ENCODE measurements around the gene RAB11FIP4.

GRCh38 chr17:31587462-31587861, 196.0 kb downstream of the RAB11FIP4 start:
- no peak for TF ChIP-seq TEAD4 (IDR thresholded peaks at IDR 0.05; ENCODE audit: low read depth, low read length)
- no peak for TF ChIP-seq YY1 (IDR thresholded peaks at IDR 0.05; ENCODE audit: low read depth, low read length)
- TF ChIP-seq CBX5 (IDR thresholded peaks at IDR 0.05; ENCODE audit: low read depth, low read length): no peak
- TF ChIP-seq CTCF (IDR thresholded peaks at IDR 0.05; ENCODE audit: control extremely low read depth in 1 of 3, insufficient read depth in 1 of 3, low read depth in 1 of 3, low read length in 3 of 3): no peak
- no peak for TF ChIP-seq POLR2AphosphoS5 (IDR thresholded peaks at IDR 0.05; ENCODE audit: low read depth, low read length)
- TF ChIP-seq NRF1 (IDR thresholded peaks at IDR 0.05; ENCODE audit: low read depth, low read length): no peak
- no peak for TF ChIP-seq RAD21 (IDR thresholded peaks at IDR 0.05 in 1 of 2, conservative IDR thresholded peaks at IDR 0.05 in 1 of 2; ENCODE audit: low read depth in 2 of 2, low read length in 2 of 2)
- TF ChIP-seq TCF12 (IDR thresholded peaks at IDR 0.05; ENCODE audit: low read depth, low read length): no peak
- TF ChIP-seq SP1 (IDR thresholded peaks at IDR 0.05; ENCODE audit: low read depth, low read length): no peak
